HepG2 (cell line): ENCODE results near the gene SAPCD1. TPM values are rescaled to one million over a fixed set of nuclear protein-coding genes. Genes with fewer than 3 reads are reported as not detected.

Experiments used
- ELF4 ChIP-seq: sonication (generic); formaldehyde crosslinking; IDR thresholded peaks from 2 replicates; pipeline ENCODE4 v1.5.0; 2020; ENCODE audit warnings: missing genetic modification reagents, mild to moderate bottlenecking, moderate library complexity, borderline replicate concordance
- EP300 ChIP-seq, 3 experiments: sonication (generic) in 1 of 3; formaldehyde crosslinking in 1 of 3; IDR thresholded peaks; 2 replicates each; pipeline versions ENCODE4 v1.5.1 to v1.6.1; 2011 to 2020; ENCODE audit warnings: low read depth in 2 of 3, low read length in 2 of 3, borderline replicate concordance in 1 of 3, improper control_type of control experiment in 1 of 3, mild to moderate bottlenecking in 1 of 3, missing genetic modification reagents in 1 of 3, moderate library complexity in 1 of 3
- HMG20A ChIP-seq: IDR thresholded peaks from 2 replicates; pipeline ENCODE4 v1.6.1; 2016; ENCODE audit warnings: borderline replicate concordance
- HNRNPL ChIP-seq: fragments of 200-400 bp; formaldehyde crosslinking; IDR thresholded peaks from 2 replicates; pipeline ENCODE4 v1.6.1; 2017; ENCODE audit warnings: mild to moderate bottlenecking, low read depth, low read length
- MAFK ChIP-seq, 2 experiments: IDR thresholded peaks in 1 of 2; conservative IDR thresholded peaks in 1 of 2; 2 replicates each; pipeline ENCODE4 v1.6.1; 2011; ENCODE audit warnings: improper control_type of control experiment in 2 of 2, low read length in 2 of 2
- NCOA2 ChIP-seq: sonication (generic); formaldehyde crosslinking; IDR thresholded peaks from 2 replicates; pipeline ENCODE4 v1.8.0; 2022; ENCODE audit warnings: inconsistent platforms
- PHF21A ChIP-seq: sonication (generic); formaldehyde crosslinking; IDR thresholded peaks from 2 replicates; pipeline ENCODE4 v1.5.0; 2020; ENCODE audit warnings: mild to moderate bottlenecking, missing genetic modification reagents
- PLRG1 ChIP-seq: fragments of 450-650 bp; conservative IDR thresholded peaks from 2 replicates; pipeline ENCODE4 v1.6.1; 2016
- SP2 ChIP-seq: sonication (generic); formaldehyde crosslinking; IDR thresholded peaks from 2 replicates; pipeline ENCODE4 v1.5.1; 2020; ENCODE audit warnings: mild to moderate bottlenecking, missing genetic modification reagents
- SP4 ChIP-seq: sonication (generic); formaldehyde crosslinking; IDR thresholded peaks from 2 replicates; pipeline ENCODE4 v1.8.1; 2023; ENCODE audit warnings: mild to moderate bottlenecking, missing genetic modification reagents
- ZBTB1 ChIP-seq: sonication (generic); formaldehyde crosslinking; IDR thresholded peaks from 2 replicates; pipeline ENCODE4 v1.4.0; 2020; ENCODE audit warnings: missing genetic modification reagents, borderline replicate concordance
- ZKSCAN8 ChIP-seq: IDR thresholded peaks from 2 replicates; pipeline ENCODE4 v1.6.1; 2016; ENCODE audit warnings: borderline replicate concordance, missing genetic modification reagents, missing compliant biosample characterization
- ZMYM4 ChIP-seq: sonication (generic); formaldehyde crosslinking; IDR thresholded peaks from 2 replicates; pipeline ENCODE4 v1.8.1; 2023; ENCODE audit warnings: mild to moderate bottlenecking, missing genetic modification reagents
- ZNF431 ChIP-seq: sonication (generic); formaldehyde crosslinking; IDR thresholded peaks from 2 replicates; pipeline ENCODE4 v1.9.0; 2022; ENCODE audit warnings: missing genetic modification reagents, low read depth, mild to moderate bottlenecking, borderline replicate concordance
- ZNF460 ChIP-seq: sonication (generic); formaldehyde crosslinking; IDR thresholded peaks from 2 replicates; pipeline ENCODE4 v1.5.1; 2020; ENCODE audit warnings: missing genetic modification reagents, mild to moderate bottlenecking, borderline replicate concordance
- ZNF564 ChIP-seq: sonication (generic); formaldehyde crosslinking; IDR thresholded peaks from 2 replicates; pipeline ENCODE4 v1.8.1; 2023; ENCODE audit warnings: mild to moderate bottlenecking, missing genetic modification reagents
- ZNF615 ChIP-seq: sonication (generic); formaldehyde crosslinking; IDR thresholded peaks from 2 replicates; pipeline ENCODE4 v1.5.0; 2020; ENCODE audit warnings: mild to moderate bottlenecking, missing genetic modification reagents, borderline replicate concordance
- polyA plus RNA-seq, 8 experiments: library from polyadenylated mRNA; depleted of rRNA in 3 of 8; stranded (reverse) in 7 of 8; unstranded in 1 of 8; fragments of >200 nt; fragmentation: Illumina TruSeq in 4 of 8; extraction: Trizol in 4 of 8; gene quantifications; 2 replicates each; pipeline versions ENCODE4 v1.2.1 to v1.2.3, GENCODE V29; 2011 to 2016; ENCODE audit warnings: low read depth in 4 of 8, missing spikeins in 1 of 8, mixed read lengths in 1 of 8; ENCODE audit not compliant: insufficient read depth in 1 of 8
- total RNA-seq, 5 experiments: library from RNA; depleted of rRNA; stranded (reverse); fragments of >200 nt; fragmentation: Illumina TruSeq; extraction: Trizol; gene quantifications; 2 replicates each; pipeline ENCODE4 v1.2.3, GENCODE V29; 2016; ENCODE audit warnings: low read depth in 1 of 5
- TF ChIP-seq, protein P1 (sequence below): sonication (generic); formaldehyde crosslinking; IDR thresholded peaks from 2 replicates; pipeline ENCODE4 v1.9.0; 2021; ENCODE audit warnings: missing genetic modification reagents, borderline replicate concordance
- TF ChIP-seq, protein P2 (sequence below): sonication (generic); formaldehyde crosslinking; IDR thresholded peaks from 2 replicates; pipeline ENCODE4 v1.8.1; 2023; ENCODE audit warnings: mild to moderate bottlenecking, missing genetic modification reagents
- TF ChIP-seq, protein P3 (sequence below): sonication (generic); formaldehyde crosslinking; IDR thresholded peaks from 2 replicates; pipeline ENCODE4 v1.5.0; 2020; ENCODE audit warnings: missing genetic modification reagents
- TF ChIP-seq, protein P4 (sequence below): IDR thresholded peaks from 2 replicates; pipeline ENCODE4 v1.6.1; 2012; ENCODE audit warnings: inconsistent platforms

SAPCD1 gene
- total and polyA plus RNA-seq, 2 of the 13 experiments (the other 11 are each of a cell fraction or from before 2014, with no cell fraction given) = 2.5 to 3.9 TPM

DNA sequence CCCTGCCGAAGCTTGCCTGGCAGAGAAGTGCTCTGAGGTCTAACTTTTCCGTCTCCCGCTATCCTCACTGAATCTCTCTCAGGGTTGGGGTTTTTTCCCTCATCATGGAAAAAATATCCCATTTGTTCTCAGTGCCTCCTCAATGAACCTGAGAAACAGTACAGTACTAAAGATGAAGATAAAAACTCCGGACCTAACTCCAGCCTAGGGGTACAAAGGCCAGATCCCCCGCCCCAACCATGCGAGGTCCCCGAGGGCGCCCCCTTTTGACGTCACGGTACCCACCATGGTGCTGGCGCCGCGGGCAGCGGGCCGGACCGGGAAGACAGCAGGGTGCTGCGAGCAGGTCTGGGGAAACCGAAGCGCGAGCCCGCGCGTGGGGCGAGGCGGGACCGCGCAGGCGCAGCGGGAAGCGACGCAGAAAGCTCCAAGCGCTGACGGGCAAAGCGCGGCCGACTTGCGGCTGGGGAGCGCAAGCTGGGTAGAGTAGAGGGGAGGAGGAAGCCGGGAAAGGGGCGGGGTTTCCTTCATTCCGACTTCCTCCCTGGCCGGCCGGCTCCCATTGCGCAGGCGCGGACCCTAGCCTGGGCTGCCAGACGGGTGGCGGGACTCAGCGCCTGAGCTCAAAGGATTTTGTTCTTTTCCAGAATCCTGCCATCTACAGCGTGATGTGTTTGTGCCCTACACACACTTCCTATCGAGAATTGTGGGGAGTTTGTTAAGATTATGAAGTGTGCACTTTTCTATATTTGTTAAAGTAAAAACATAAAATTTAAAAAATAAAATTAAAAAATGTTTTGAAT, 44.2 kb downstream of the SAPCD1 start, which contains the start of gene LSM2 (continued):
- TF ChIP-seq SP4 (CRISPR knock-in tag) (peak; percentile 90), ZKSCAN8 (CRISPR knock-in tag) (peak; percentile 58; the same call in 1 of the 2 replicates), SP2 (CRISPR knock-in tag) (peak; percentile 69; the same call in 1 of the 2 replicates), ZNF564 (0 out of 2 replicates have a peak, but pooled peaks have one; percentile 62), ZMYM4 (CRISPR knock-in tag) (peak; percentile 89), PLRG1 (no peak), NCOA2 (CRISPR knock-in tag) (peak; percentile 60; the same call in 1 of the 2 replicates), MAFK (conservative IDR thresholded peaks at IDR 0.05 in 1 of 2, IDR thresholded peaks at IDR 0.05 in 1 of 2; ENCODE audit: low read length in 2 of 2) (no peak), ZBTB1 (no peak), ZNF431 (CRISPR knock-in tag) (no peak; the same call in 1 of the 2 replicates), PHF21A (CRISPR knock-in tag) (peak; percentile 93), ELF4 (no peak), ZNF615 (CRISPR knock-in tag) (no peak), HNRNPL (peak; percentile 65; the same call in 1 of the 2 replicates), ZNF460 (CRISPR knock-in tag) (no peak; the same call in 1 of the 2 replicates), HMG20A (CRISPR knock-in tag) (no peak; the same call in 1 of the 2 replicates), EP300 (IDR thresholded peaks at IDR 0.05; ENCODE audit: low read depth in 2 of 2, low read length in 2 of 2) (peak in 1 of 2 experiments; percentile 43; a peak in 2 of 4 replicates), EP300 (CRISPR knock-in tag; IDR thresholded peaks at IDR 0.05; ENCODE audit: borderline replicate concordance) (no peak; the same call in 1 of the 2 replicates)
- TF ChIP-seq, protein P1, sequence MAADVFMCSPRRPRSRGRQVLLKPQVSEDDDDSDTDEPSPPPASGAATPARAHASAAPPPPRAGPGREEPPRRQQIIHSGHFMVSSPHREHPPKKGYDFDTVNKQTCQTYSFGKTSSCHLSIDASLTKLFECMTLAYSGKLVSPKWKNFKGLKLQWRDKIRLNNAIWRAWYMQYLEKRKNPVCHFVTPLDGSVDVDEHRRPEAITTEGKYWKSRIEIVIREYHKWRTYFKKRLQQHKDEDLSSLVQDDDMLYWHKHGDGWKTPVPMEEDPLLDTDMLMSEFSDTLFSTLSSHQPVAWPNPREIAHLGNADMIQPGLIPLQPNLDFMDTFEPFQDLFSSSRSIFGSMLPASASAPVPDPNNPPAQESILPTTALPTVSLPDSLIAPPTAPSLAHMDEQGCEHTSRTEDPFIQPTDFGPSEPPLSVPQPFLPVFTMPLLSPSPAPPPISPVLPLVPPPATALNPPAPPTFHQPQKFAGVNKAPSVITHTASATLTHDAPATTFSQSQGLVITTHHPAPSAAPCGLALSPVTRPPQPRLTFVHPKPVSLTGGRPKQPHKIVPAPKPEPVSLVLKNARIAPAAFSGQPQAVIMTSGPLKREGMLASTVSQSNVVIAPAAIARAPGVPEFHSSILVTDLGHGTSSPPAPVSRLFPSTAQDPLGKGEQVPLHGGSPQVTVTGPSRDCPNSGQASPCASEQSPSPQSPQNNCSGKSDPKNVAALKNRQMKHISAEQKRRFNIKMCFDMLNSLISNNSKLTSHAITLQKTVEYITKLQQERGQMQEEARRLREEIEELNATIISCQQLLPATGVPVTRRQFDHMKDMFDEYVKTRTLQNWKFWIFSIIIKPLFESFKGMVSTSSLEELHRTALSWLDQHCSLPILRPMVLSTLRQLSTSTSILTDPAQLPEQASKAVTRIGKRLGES (CRISPR knock-in tag) = peak; percentile 81; the same call in 1 of the 2 replicates
- TF ChIP-seq, protein P2, sequence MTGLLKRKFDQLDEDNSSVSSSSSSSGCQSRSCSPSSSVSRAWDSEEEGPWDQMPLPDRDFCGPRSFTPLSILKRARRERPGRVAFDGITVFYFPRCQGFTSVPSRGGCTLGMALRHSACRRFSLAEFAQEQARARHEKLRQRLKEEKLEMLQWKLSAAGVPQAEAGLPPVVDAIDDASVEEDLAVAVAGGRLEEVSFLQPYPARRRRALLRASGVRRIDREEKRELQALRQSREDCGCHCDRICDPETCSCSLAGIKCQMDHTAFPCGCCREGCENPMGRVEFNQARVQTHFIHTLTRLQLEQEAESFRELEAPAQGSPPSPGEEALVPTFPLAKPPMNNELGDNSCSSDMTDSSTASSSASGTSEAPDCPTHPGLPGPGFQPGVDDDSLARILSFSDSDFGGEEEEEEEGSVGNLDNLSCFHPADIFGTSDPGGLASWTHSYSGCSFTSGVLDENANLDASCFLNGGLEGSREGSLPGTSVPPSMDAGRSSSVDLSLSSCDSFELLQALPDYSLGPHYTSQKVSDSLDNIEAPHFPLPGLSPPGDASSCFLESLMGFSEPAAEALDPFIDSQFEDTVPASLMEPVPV = peak; percentile 96
- TF ChIP-seq, protein P3, sequence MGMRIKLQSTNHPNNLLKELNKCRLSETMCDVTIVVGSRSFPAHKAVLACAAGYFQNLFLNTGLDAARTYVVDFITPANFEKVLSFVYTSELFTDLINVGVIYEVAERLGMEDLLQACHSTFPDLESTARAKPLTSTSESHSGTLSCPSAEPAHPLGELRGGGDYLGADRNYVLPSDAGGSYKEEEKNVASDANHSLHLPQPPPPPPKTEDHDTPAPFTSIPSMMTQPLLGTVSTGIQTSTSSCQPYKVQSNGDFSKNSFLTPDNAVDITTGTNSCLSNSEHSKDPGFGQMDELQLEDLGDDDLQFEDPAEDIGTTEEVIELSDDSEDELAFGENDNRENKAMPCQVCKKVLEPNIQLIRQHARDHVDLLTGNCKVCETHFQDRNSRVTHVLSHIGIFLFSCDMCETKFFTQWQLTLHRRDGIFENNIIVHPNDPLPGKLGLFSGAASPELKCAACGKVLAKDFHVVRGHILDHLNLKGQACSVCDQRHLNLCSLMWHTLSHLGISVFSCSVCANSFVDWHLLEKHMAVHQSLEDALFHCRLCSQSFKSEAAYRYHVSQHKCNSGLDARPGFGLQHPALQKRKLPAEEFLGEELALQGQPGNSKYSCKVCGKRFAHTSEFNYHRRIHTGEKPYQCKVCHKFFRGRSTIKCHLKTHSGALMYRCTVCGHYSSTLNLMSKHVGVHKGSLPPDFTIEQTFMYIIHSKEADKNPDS (CRISPR knock-in tag) = no peak
- TF ChIP-seq, protein P4, sequence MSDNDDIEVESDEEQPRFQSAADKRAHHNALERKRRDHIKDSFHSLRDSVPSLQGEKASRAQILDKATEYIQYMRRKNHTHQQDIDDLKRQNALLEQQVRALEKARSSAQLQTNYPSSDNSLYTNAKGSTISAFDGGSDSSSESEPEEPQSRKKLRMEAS = peak; percentile 95
